Adipocyte (in vitro differentiated cells): ENCODE results near the gene TWIST2.
A peak's percentile ranks its signal among the peaks of the same experiment; 100 is the strongest.

Experiments used
- DNase-seq: peaks from one replicate; pipeline ENCODE4 v3.0.0-alpha.2; 2015; ENCODE audit warnings: low read depth
- H3K27me3 ChIP-seq: replicated peaks from 2 replicates; pipeline ENCODE4 v1.7.0; 2013; ENCODE audit warnings: mild to moderate bottlenecking, low read length, moderate library complexity; ENCODE audit not compliant: control insufficient read depth, insufficient read depth
- H3K36me3 ChIP-seq: 2 replicates; pipeline ENCODE4 v1.7.0; 2013; ENCODE audit warnings: low read length, mild to moderate bottlenecking, moderate library complexity; ENCODE audit not compliant: control insufficient read depth, insufficient read depth, severe bottlenecking
- H3K4me1 ChIP-seq: 2 replicates; pipeline ENCODE4 v1.7.0; 2013; ENCODE audit warnings: mild to moderate bottlenecking, low read length, moderate library complexity; ENCODE audit not compliant: control insufficient read depth, insufficient read depth
- H3K4me3 ChIP-seq: 2 replicates; pipeline ENCODE4 v1.7.0; 2013; ENCODE audit warnings: mild to moderate bottlenecking, low read length, moderate library complexity
- H3K9ac ChIP-seq: 2 replicates; pipeline ENCODE4 v1.7.0; 2013; ENCODE audit warnings: mild to moderate bottlenecking, low read length, moderate library complexity
- H3K9me3 ChIP-seq: 2 replicates; pipeline ENCODE4 v1.7.0; 2013; ENCODE audit warnings: mild to moderate bottlenecking, low read length, moderate library complexity; ENCODE audit not compliant: control insufficient read depth

The TWIST2 gene

GRCh38 chr2:238838786-238839327 is 9.0 kb upstream of the TWIST2 start:
- no peak overlapping the region for H3K9ac ChIP-seq
- H3K9me3 ChIP-seq, result peaks cover 14% of the 10 kb centered on the region
- H3K36me3 ChIP-seq, result no peaks in the 10 kb centered on the region
- no peaks in the 10 kb centered on the region for H3K4me1 ChIP-seq
- H3K27me3 ChIP-seq, result no peaks in the 10 kb centered on the region
- no peak overlapping the region for H3K4me3 ChIP-seq
- no peak for DNase-seq

DNA sequence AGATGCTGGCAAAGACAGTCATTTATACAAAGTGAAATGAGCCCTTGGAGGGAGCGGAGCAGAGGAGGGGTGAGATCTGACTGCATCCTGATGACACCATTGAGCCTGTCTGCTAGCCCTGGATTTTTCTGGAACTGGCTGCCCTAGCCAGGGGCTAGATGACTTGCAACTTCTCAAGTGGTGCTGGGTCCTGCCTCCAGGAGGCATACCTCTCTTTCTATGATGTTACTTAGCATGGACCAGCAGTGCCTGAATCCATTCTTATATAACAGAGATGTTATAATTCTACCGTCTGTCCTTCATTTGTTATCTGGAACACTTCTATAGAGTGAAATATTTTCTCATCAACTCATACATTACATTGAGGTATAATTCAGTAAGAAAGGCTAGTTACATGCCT is 8.5 kb upstream of the TWIST2 start:
- no peaks in the 10 kb centered on the region for H3K4me1 ChIP-seq
- no peak overlapping the region for H3K4me3 ChIP-seq
- peaks cover 14% of the 10 kb centered on the region for H3K9me3 ChIP-seq
- no peak for DNase-seq
- H3K27me3 ChIP-seq, result no peaks in the 10 kb centered on the region
- no peak overlapping the region for H3K9ac ChIP-seq
- no peaks in the 10 kb centered on the region for H3K36me3 ChIP-seq

DNA sequence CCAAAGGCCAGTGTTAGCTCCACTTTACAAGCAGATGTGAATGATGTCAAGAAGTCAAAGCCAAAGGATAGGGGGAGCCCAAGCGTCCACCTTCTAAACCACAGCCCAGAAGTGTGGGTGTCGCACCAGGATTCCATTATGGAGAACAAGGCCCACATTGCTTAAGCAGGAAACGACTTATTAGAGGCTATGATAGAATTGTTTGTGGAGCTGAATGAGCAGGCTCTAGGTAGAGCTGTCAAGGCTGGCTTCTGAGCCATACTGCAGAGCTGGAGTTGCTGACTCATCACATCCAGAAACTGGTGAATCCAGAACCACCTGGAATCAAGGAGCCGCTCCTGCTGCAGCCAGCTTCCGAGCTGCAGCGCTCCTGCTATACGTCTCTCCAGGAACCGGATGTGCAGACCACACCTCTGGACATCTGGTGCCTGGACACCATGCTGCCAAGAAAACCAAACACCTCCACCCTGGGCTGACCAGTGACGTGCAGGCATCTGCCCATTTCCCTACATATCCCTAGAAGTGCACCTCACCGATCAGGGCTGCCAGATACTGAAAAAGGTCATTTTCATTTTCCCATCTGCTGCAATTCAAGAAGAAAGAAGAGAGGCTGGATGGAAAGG is 6.2 kb upstream of the TWIST2 start:
- Histone ChIP-seq H3K9ac (no peak overlapping the region), H3K36me3 (no peaks in the 10 kb centered on the region), H3K9me3 (peaks cover 14% of the 10 kb centered on the region), H3K27me3 (no peaks in the 10 kb centered on the region), H3K4me3 (no peak overlapping the region), H3K4me1 (peaks cover 13% of the 10 kb centered on the region)
- DNase-seq, result no peak

GRCh38 chr2:238843476-238843875 is 4.4 kb upstream of the TWIST2 start:
- no peak for DNase-seq
- no peak overlapping the region for H3K9ac ChIP-seq
- H3K36me3 ChIP-seq, result no peaks in the 10 kb centered on the region
- H3K4me3 ChIP-seq, result no peak overlapping the region
- H3K27me3 ChIP-seq, result no peaks in the 10 kb centered on the region
- H3K9me3 ChIP-seq, result peaks cover 11% of the 10 kb centered on the region
- peaks cover 13% of the 10 kb centered on the region for H3K4me1 ChIP-seq

- peak overlapping the region; percentile 95 for H3K9ac ChIP-seq
- peaks cover 6% of the 10 kb centered on the region for H3K36me3 ChIP-seq
Observed at GRCh38 chr2:238845583-238846377, 2.1 kb upstream of the TWIST2 start.

DNA sequence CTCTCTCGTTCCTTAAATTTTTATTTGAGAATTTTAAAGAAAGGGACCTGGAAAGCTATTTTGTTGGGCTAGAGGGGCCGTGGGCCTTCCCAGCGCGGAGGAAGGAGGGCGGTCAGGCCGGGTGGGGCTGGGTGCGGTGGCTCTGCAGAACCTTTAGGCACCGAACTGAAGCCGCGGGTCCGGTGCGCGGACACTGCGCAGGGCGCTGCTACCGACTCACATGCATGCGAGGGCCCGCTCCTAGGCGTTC is 1.6 kb upstream of the TWIST2 start:
- DNase-seq, result peak; percentile 71
- H3K9me3 ChIP-seq, result no peaks in the 10 kb centered on the region
- H3K4me3 ChIP-seq, result peak overlapping the region; percentile 90
- no peaks in the 10 kb centered on the region for H3K27me3 ChIP-seq
- H3K4me1 ChIP-seq, result peaks cover 13% of the 10 kb centered on the region
- peaks cover 11% of the 10 kb centered on the region for H3K36me3 ChIP-seq
- H3K9ac ChIP-seq, result peak overlapping the region; percentile 95

More at GRCh38 chr2:238845583-238846377, 2.1 kb upstream of the TWIST2 start:
- H3K4me1 ChIP-seq, result peaks cover 13% of the 10 kb centered on the region
- H3K4me3 ChIP-seq, result peak overlapping the region; percentile 90
- DNase-seq, result peak; percentile 60
- no peaks in the 10 kb centered on the region for H3K9me3 ChIP-seq
- no peaks in the 10 kb centered on the region for H3K27me3 ChIP-seq

GRCh38 chr2:238846628-238847418 is 1.1 kb upstream of the TWIST2 start:
- peak overlapping the region; percentile 90 for H3K4me3 ChIP-seq
- H3K27me3 ChIP-seq, result no peaks in the 10 kb centered on the region
- DNase-seq, result peak; percentile 75
- peak overlapping the region; percentile 95 for H3K9ac ChIP-seq
- H3K36me3 ChIP-seq, result peaks cover 16% of the 10 kb centered on the region
- peaks cover 18% of the 10 kb centered on the region for H3K4me1 ChIP-seq
- no peaks in the 10 kb centered on the region for H3K9me3 ChIP-seq

DNA sequence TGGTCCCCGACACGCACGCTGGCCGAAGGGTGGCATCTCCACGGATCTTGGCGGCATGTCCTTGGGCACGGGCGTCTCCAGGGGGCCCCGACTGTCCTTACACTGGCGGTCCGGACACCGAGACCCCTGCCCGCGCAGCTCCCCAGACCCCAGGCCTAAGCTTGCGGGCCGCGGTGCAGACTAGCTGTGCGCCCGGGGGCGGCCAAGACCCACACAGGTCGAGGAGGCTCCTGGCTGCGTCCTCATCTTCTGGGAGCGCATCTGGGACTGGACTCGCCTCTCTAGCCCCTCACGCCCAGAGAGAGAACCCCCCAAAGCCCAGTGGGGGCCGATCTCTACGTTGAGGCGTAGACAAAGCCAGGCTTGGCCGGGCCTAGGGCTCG is 475 bp upstream of the TWIST2 start:
- Histone ChIP-seq H3K4me1 (peaks cover 18% of the 10 kb centered on the region), H3K27me3 (no peaks in the 10 kb centered on the region), H3K36me3 (peaks cover 22% of the 10 kb centered on the region), H3K9ac (peak overlapping the region; percentile 95), H3K4me3 (peak overlapping the region; percentile 90), H3K9me3 (no peaks in the 10 kb centered on the region)
- DNase-seq, result no peak

GRCh38 chr2:238848691-238848975 is 748 bp downstream of the TWIST2 start:
- DNase-seq, result no peak
- Histone ChIP-seq H3K4me1 (peaks cover 25% of the 10 kb centered on the region), H3K36me3 (peaks cover 32% of the 10 kb centered on the region), H3K4me3 (peak overlapping the region; percentile 90), H3K9ac (peak overlapping the region; percentile 95), H3K9me3 (no peaks in the 10 kb centered on the region), H3K27me3 (no peaks in the 10 kb centered on the region)

GRCh38 chr2:238848976-238849853 is 1.3 kb downstream of the TWIST2 start:
- no peaks in the 10 kb centered on the region for H3K27me3 ChIP-seq
- peaks cover 31% of the 10 kb centered on the region for H3K4me1 ChIP-seq
- peaks cover 38% of the 10 kb centered on the region for H3K36me3 ChIP-seq

More at GRCh38 chr2:238848976-238849853, 1.3 kb downstream of the TWIST2 start:
- H3K9ac ChIP-seq, result peak overlapping the region; percentile 95
- DNase-seq, result peak; percentile 54
- H3K9me3 ChIP-seq, result no peaks in the 10 kb centered on the region
- H3K4me3 ChIP-seq, result peak overlapping the region; percentile 90
